GM10847 (cell line): ENCODE measurements around the gene CRYBG1.

Source experiments
- POLR2A ChIP-seq: IDR thresholded peaks from 2 replicates; pipeline ENCODE4 v1.6.1; 2011; ENCODE audit not compliant: insufficient read length; ENCODE audit errors: extremely low read depth

Gene CRYBG1

DNA sequence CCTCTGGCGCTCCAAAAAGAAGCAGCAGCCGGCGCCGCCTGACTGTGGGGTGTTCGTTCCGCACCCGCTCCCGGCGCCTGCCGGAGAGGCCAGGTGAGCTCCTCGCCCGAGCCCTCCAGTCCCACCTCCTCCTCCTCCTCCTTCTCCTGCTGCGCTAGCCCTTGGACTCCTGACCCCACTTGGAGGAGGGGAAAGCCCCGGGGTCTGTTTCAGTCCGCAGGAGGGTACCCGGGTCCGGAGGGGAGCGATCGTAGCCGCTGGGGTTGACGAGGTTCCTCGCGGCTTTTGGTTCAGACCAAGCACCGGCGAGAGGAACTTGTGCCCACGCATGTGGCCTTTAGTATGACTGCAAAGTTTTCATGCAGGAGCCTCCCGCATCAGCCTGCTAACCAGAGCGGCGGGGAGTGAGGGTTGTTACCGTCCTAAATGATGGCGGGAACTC is 493 bp downstream of the CRYBG1 start:
- no peak for TF ChIP-seq POLR2A

- no peak for TF ChIP-seq POLR2A
These were observed 3.1 kb downstream of the CRYBG1 start for GRCh38 chr6:106363401-106364138.

DNA sequence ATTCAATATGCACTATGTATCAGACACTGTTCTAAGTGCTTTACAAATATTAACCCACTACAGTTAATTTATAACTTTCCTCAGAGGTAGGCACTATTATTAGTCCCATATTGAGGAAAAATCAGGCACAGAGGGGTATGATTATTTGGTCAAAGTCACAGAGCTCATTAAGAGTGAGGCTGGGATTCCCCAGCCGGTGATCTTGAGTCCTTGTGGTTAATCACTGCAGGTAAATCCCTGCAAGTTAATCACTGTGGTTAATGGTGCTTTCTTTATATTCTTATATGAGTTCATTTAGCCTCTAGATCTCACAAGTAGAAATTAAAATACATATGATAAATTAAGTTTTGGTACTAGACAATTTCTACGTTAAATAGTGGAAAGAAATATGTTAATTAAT is 9.2 kb downstream of the CRYBG1 start:
- no peak for TF ChIP-seq POLR2A

GRCh38 chr6:106370639-106371038 is 10.1 kb downstream of the CRYBG1 start:
- TF ChIP-seq POLR2A = no peak

- TF ChIP-seq POLR2A = no peak
These were observed 12.5 kb downstream of the CRYBG1 start for GRCh38 chr6:106372838-106373501.

- no peak for TF ChIP-seq POLR2A
These were observed 13.2 kb downstream of the CRYBG1 start for GRCh38 chr6:106373502-106374239.

GRCh38 chr6:106377061-106377540 is 16.6 kb downstream of the CRYBG1 start:
- TF ChIP-seq POLR2A = no peak

GRCh38 chr6:106379951-106380350 is 19.4 kb downstream of the CRYBG1 start:
- TF ChIP-seq POLR2A = no peak

GRCh38 chr6:106380407-106380806 is 19.9 kb downstream of the CRYBG1 start:
- no peak for TF ChIP-seq POLR2A

DNA sequence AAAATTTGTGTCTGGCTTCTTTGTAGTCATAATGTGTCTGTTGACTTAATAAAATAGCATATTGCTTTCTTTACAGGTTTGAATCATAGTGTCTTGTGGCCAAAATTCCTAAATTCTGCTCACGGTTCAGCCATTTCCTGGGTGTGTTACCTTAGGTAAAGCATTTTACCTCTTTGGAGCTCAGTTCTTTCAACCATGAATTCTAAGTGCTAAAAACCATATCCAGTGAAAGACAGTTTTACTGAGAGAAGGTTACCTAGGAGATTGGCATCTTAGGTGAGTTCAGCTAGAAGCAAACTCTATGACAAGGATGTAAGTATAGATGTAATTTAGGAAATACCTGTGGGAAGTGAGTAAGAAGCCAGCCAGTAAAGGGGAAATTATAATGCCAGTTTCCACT is 20.7 kb downstream of the CRYBG1 start:
- TF ChIP-seq POLR2A = no peak

DNA sequence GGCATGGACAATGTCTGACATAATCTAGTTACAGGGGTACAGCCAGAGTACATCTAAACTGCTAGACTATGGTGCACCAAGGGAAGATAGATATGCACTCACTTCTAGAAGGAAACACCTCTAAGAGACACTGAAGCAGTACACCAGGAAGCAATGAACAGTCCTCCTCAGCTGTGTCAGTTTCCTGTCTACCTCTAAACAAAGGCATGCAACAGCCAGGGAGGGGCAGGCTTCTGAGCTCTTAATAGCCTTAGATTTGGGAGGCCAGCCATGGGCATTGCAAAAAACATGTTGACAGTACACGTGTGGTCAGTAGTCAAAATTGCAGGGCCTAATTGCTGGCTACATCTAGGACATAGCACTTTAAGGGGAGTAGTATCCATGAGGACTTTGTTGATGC is 21.4 kb downstream of the CRYBG1 start:
- TF ChIP-seq POLR2A = no peak

DNA sequence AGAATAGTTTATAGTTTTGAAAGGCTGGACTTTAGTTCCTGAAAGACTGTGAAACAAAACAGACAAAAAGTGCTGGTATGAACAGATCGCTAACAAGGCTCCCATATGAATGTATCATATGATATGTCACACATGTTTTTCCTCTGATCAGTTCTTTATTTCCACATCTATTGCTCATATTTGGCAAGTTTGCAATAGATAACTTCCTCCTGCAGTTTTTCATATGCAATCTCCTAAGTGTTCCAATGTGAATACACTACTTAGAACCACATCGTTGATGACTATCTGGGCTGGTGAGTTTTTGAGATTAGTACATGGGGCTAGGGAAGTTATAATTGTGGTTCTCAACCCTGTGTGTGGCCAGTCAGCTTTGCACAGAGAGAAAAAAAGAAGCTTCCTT is 23.1 kb downstream of the CRYBG1 start:
- TF ChIP-seq POLR2A = no peak

- no peak for TF ChIP-seq POLR2A
These were observed 25.0 kb downstream of the CRYBG1 start for GRCh38 chr6:106385530-106385929.

DNA sequence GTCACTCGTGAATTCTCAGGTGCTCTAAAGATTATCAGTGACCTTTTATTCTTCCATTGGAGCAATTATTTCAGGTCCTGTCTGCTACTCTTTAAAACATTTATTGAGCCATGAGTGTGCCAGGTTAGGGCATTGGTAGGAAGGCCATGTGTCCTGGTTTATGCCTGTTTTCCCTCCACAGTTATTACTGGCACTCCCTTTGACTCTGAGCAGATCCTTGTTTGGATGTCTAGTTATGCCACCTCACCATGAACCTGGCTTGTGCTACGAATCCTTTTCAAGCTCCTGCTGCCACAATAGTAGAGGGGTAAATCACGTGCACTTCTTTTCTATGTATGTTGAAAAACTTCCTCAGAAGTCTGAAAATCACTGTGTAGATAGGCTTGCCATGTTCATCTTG is 27.4 kb downstream of the CRYBG1 start:
- TF ChIP-seq POLR2A = no peak

- TF ChIP-seq POLR2A = no peak
These were observed 29.6 kb downstream of the CRYBG1 start for GRCh38 chr6:106390088-106390487.
